GM12878 (cell line): Measurements from ENCODE around the gene GPC6.

Experiments
- MEF2A ChIP-seq: IDR thresholded peaks from 2 replicates; pipeline ENCODE4 v1.6.1; 2011; ENCODE audit warnings: low read depth, mild to moderate bottlenecking, low read length, moderate library complexity; ENCODE audit not compliant: insufficient read depth
- POLR2A ChIP-seq: IDR thresholded peaks from 2 replicates; pipeline ENCODE4 v1.6.1; 2011; ENCODE audit warnings: low read depth, mild to moderate bottlenecking, low read length
- POLR2AphosphoS5 ChIP-seq: IDR thresholded peaks from 2 replicates; pipeline ENCODE4 v1.6.1; 2011; ENCODE audit warnings: mild to moderate bottlenecking, low read length, inconsistent platforms
- ZBTB33 ChIP-seq: fragments of 450-650 bp; IDR thresholded peaks from 2 replicates; pipeline ENCODE4 v1.6.1; 2017; ENCODE audit warnings: mild to moderate bottlenecking

GRCh38 chr13:93966267-93966936 is 739.8 kb downstream of the GPC6 start:
- no peak for TF ChIP-seq POLR2AphosphoS5
- no peak for TF ChIP-seq POLR2A
- TF ChIP-seq ZBTB33 = no peak
- no peak for TF ChIP-seq MEF2A
